SU-DHL-6 (cell line): ENCODE data around the gene CYB561.

Source experiments
- EZH2phosphoT487 ChIP-seq: fragments of 200-600 bp; sonication (generic), shearing (Covaris generic); conservative IDR thresholded peaks from 2 replicates; pipeline ENCODE4 v1.6.1; 2018; ENCODE audit warnings: mild to moderate bottlenecking, antibody characterized with exemption, low read length, moderate library complexity, mixed read lengths
- TF ChIP-seq, protein P1 (sequence below): fragments of 200-600 bp; sonication (generic); IDR thresholded peaks from one replicate; pipeline ENCODE4 v1.5.1; 2017; ENCODE audit warnings: antibody characterized with exemption, mild to moderate bottlenecking, low read length, moderate library complexity; ENCODE audit not compliant: insufficient read depth, poor library complexity, severe bottlenecking

DNA sequence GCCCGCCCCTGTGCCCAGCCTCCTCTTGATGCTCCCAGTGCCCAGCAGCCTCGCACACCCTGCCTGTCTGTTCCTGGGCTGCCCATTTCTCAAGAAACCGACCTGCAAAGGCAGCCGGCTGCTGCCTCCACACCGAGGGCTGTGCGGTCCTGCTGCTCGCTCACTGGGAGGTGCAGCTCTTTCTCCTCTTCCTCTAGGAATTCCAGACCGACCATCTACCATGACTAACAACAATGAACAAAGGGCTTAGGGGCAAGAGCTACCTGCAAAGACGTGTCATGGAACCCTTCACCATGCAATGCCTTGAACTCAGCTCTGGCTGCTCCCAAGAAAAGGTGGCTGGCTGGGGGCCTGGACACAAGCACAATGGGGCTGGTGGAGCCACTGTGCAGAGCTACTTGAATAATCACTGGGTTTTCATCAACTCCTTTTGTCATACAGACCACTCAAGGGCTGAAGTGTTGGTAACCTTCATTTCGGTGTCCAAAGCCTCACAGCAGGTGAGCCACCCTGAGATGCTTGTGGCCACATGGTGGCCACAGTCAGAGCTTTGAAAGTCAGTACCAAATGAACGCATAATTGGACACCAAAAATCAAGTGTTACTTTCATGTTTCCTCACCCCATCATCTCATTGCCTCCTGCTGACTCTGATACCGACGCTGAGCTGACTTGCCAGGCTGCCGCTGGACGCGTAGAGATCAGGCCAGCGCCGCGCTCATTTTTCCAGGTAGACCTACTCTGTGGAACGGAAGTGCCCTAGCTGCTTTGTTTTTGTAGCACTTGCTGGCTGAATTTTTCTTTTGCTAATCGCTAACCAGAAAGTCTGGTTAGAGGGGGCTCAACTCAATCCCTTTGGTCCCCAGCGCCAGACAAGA is 19.8 kb downstream of the CYB561 start:
- TF ChIP-seq, protein P1, sequence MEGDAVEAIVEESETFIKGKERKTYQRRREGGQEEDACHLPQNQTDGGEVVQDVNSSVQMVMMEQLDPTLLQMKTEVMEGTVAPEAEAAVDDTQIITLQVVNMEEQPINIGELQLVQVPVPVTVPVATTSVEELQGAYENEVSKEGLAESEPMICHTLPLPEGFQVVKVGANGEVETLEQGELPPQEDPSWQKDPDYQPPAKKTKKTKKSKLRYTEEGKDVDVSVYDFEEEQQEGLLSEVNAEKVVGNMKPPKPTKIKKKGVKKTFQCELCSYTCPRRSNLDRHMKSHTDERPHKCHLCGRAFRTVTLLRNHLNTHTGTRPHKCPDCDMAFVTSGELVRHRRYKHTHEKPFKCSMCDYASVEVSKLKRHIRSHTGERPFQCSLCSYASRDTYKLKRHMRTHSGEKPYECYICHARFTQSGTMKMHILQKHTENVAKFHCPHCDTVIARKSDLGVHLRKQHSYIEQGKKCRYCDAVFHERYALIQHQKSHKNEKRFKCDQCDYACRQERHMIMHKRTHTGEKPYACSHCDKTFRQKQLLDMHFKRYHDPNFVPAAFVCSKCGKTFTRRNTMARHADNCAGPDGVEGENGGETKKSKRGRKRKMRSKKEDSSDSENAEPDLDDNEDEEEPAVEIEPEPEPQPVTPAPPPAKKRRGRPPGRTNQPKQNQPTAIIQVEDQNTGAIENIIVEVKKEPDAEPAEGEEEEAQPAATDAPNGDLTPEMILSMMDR: no peak
- no peak for TF ChIP-seq EZH2phosphoT487
